Eye (tissue), 1 donor: ENCODE measurements around the gene FCMR.

Source experiments
- DNase-seq: peaks from one replicate; pipeline ENCODE4 v3.0.0-alpha.2; 2015

FCMR gene

GRCh38 chr1:206921772-206922265 is at the start of gene FCMR:
TSS of gene FCMR (minus strand) at chr1:206921941. CDS start at chr1:206921854, 87 bp downstream.
- no peak for DNase-seq

GRCh38 chr1:206971029-206971655 is 49.4 kb upstream of the FCMR start:
- no peak for DNase-seq

GRCh38 chr1:206970446-206970845 is 48.7 kb upstream of the FCMR start, which contains the start of gene FCAMR:
TSS of gene FCAMR (minus strand) at chr1:206970460. CDS start at chr1:206970125, 335 bp downstream.
- no peak for DNase-seq

- no peak for DNase-seq
These were observed 47.3 kb upstream of the FCMR start for GRCh38 chr1:206969090-206969489.

GRCh38 chr1:206967096-206967849 is 45.5 kb upstream of the FCMR start:
- no peak for DNase-seq

- DNase-seq = no peak
These were observed 44.0 kb upstream of the FCMR start for GRCh38 chr1:206965781-206966180.

- no peak for DNase-seq
These were observed 42.0 kb upstream of the FCMR start for GRCh38 chr1:206963740-206964139.

GRCh38 chr1:206963119-206963712 is 41.5 kb upstream of the FCMR start:
- no peak for DNase-seq

- no peak for DNase-seq
These were observed 40.5 kb upstream of the FCMR start for GRCh38 chr1:206962272-206962671.

- no peak for DNase-seq
These were observed 39.9 kb upstream of the FCMR start for GRCh38 chr1:206961668-206962067.

GRCh38 chr1:206960676-206961386 is 39.1 kb upstream of the FCMR start:
- DNase-seq = no peak

GRCh38 chr1:206958144-206958543 is 36.4 kb upstream of the FCMR start:
- DNase-seq = no peak

GRCh38 chr1:206957639-206958038 is 35.9 kb upstream of the FCMR start:
- DNase-seq = no peak

GRCh38 chr1:206955476-206956451 is 34.0 kb upstream of the FCMR start:
- DNase-seq = peak; percentile 40

- DNase-seq = no peak
These were observed 33.0 kb upstream of the FCMR start for GRCh38 chr1:206954459-206955342.

GRCh38 chr1:206953626-206954025 is 31.9 kb upstream of the FCMR start:
- no peak for DNase-seq

GRCh38 chr1:206953126-206953525 is 31.4 kb upstream of the FCMR start:
- DNase-seq = no peak

- no peak for DNase-seq
These were observed 30.4 kb upstream of the FCMR start for GRCh38 chr1:206952171-206952570.

- DNase-seq = no peak
These were observed 29.8 kb upstream of the FCMR start for GRCh38 chr1:206951318-206952100.

- no peak for DNase-seq
These were observed 27.9 kb upstream of the FCMR start for GRCh38 chr1:206949641-206950040.
